A673 (cell line): Measurements from ENCODE around the gene SRBD1.

Source experiments
- EZH2 ChIP-seq: fragments of 200-600 bp; sonication (generic); IDR thresholded peaks from 2 replicates; pipeline ENCODE4 v1.6.1; 2017; ENCODE audit warnings: borderline replicate concordance, low read depth, mild to moderate bottlenecking, mixed read lengths, antibody characterized with exemption, low read length; ENCODE audit not compliant: poor library complexity, severe bottlenecking
- TF ChIP-seq, protein P1 (sequence below): fragments of 300-800, 200-600 bp; sonication (generic); conservative IDR thresholded peaks from 2 replicates; pipeline ENCODE4 v1.5.1; 2017; ENCODE audit warnings: low read depth, mild to moderate bottlenecking, antibody characterized with exemption, low read length, moderate library complexity, mixed read lengths

DNA sequence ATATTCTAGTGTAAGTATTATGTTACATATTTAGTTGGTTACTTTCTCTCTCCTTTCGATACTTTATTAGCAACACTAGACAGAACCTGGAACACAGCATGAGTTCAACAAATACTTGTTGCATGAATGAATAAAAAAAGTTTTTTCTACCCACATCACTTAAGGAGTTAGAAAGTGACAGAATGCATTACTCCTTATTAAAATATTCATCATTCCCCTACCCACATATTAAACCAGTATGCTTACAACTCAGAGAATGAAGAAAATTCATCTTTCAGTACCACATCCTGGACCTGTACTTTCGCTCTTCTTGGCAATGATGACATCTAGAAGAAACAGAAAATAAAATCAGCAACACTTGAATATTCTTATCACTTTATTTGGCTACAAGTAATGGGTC lies 6.0 kb downstream of the SRBD1 start:
- TF ChIP-seq, protein P1, sequence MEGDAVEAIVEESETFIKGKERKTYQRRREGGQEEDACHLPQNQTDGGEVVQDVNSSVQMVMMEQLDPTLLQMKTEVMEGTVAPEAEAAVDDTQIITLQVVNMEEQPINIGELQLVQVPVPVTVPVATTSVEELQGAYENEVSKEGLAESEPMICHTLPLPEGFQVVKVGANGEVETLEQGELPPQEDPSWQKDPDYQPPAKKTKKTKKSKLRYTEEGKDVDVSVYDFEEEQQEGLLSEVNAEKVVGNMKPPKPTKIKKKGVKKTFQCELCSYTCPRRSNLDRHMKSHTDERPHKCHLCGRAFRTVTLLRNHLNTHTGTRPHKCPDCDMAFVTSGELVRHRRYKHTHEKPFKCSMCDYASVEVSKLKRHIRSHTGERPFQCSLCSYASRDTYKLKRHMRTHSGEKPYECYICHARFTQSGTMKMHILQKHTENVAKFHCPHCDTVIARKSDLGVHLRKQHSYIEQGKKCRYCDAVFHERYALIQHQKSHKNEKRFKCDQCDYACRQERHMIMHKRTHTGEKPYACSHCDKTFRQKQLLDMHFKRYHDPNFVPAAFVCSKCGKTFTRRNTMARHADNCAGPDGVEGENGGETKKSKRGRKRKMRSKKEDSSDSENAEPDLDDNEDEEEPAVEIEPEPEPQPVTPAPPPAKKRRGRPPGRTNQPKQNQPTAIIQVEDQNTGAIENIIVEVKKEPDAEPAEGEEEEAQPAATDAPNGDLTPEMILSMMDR: no peak
- no peak for TF ChIP-seq EZH2
